Measurements from ENCODE around the gene PTGR3.
A peak's percentile ranks its signal among the peaks of the same experiment; 100 is the strongest.

Gene PTGR3

GRCh38 chr18:75169411-75169810, 39.5 kb downstream of the PTGR3 start:
- DNase-seq (ENCODE audit: low spot score) = no peak

DNA sequence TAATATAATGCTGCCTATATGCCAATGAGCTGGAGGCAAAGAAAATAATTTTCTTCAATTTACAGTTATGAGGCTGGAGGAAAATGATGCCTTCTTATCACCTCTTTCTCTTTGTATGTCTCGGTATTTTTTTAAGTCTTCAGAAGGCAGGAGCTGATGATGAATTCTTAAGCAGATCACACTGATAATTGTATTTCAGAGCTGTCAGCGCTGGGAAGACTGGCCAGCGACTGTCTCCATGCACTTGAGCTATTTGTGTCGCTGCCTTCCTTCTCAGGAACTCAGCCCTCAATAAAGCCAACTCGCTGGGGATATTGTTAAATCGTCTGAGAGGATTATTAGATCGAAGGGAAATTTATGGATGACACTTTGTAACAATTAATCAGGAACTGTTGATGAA, 40.3 kb downstream of the PTGR3 start:
- DNase-seq (ENCODE audit: low spot score) = no peak

DNA sequence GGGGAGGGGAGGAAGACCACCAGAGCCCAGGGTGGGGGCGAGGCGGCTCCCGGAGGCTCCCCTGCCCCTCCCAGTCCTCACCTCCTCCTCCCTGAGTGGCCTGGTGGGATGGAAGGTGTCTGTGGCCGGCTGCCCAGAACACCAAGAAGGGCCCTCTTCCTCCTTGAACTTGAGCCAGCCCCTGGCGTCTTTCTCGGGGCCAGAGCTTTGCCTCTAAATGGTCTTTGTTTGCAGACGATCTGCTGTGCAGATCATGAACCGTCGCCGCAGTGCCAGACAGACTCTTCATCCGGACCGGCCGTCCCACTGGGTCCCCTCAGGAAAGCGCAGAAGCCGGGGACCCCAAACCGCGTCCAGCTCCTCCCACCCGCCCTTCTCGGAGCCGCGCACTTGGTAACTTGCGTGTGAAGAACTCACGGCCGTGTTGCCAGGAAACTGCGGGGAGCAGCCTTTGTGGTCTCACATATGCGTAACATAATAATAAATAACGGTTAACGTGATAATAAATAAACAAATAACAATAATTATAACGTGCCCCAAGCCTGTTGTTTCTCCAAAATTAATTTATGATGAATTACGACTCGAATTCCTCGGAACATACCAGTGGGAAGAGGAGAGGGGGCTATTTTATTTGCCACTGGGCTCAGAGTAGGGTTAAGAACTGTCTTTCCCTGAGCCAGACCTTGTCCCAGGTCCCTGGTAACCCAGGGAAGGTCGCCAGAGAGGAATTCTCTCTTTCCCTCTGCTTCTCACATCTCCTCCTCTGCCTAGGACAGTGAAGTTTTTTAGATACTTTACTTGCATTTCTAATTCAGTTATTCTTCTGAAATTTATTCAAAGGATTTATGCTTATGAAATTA, 41.0 kb downstream of the PTGR3 start:
- DNase-seq (ENCODE audit: low spot score) = no peak

DNA sequence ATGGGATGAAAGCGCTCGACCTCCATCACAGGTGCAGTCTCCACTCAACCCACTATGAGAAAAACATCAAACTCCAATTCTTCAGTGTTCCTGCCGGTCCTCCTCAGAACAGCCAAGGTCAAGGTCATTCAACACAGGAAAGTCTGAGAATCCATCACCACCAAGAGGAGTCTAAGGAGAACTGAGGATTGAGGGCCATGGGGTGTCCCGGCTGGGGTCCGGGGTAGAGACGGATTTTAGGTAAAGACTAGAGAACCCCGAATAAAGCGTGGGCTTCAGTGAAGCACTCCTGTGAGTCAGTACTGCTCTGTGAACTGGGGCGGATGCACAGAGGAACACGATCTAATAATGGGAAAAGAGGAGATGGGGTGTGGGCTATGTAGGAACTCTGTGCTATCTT, 41.8 kb downstream of the PTGR3 start:
- no peak for DNase-seq (ENCODE audit: low spot score)

- DNase-seq (ENCODE audit: low spot score) = no peak
These were observed 43.0 kb downstream of the PTGR3 start for GRCh38 chr18:75165926-75166325.

DNA sequence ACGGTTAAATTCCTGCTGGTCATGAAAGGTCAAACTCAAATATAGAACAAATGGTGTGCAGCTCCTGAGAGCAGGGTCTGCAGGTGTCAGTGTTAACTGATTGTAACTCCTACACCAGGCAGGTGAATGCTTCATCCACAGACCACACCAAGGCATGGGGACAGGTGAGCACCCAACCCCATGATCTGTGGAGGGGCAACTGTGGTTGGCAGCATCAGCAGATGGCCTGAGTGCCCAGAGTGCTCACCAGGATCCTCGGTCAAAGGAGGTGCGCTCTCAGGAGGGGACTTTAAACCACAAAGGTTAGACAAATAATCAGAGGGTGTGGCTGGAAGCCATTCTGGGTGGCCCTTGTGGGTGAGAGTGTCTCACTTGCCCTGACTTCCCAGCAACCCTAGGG, 44.5 kb downstream of the PTGR3 start:
- DNase-seq (ENCODE audit: low spot score) = no peak

GRCh38 chr18:75163736-75164135, 45.2 kb downstream of the PTGR3 start:
- DNase-seq (ENCODE audit: low spot score) = no peak

DNA sequence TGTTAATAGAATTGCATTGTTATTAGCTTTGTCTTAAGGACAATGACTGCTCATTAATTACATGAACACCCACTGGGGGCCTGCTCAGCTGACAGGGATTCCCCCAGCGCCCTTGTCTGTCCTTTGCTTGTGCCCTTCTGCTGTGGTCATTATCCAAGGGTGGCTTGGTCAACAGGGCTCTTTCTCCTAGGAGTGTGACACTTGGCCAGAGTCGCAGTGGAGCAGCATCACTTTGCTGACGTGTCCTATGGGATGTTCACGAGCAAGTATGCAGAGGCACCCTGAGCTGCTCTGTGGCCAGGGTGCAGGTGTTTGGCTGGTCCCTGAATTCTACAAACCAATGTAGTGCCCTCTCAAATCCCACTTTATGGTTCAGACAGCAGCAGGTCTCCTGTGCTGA, 46.0 kb downstream of the PTGR3 start:
- DNase-seq (ENCODE audit: low spot score) = no peak

- DNase-seq (ENCODE audit: low spot score) = no peak
These were observed 46.5 kb downstream of the PTGR3 start for GRCh38 chr18:75162467-75162866.

GRCh38 chr18:75161256-75162028, 47.5 kb downstream of the PTGR3 start:
- DNase-seq (ENCODE audit: low spot score) = peak; percentile 80

DNA sequence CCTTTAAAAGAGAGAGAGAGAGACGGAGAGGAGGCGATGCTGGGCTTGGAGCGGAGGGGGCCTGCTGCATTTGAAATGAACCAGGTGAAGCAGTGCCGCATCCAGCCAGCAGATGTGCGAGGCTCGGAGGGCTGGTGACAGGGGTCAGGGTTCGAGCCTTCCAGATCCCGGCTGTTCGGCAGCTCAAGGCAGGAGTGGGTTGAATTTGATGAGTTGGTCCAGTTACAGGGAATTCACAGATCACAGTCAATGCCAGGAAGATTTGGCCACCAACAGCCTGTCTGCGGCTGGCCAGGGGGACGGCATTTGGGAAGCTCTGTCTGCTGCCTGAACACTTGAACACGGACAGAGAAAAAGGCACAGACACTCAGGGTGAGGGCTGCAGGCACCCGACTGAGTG, 48.6 kb downstream of the PTGR3 start:
- DNase-seq (ENCODE audit: low spot score) = no peak

- DNase-seq (ENCODE audit: low spot score) = no peak
These were observed 49.1 kb downstream of the PTGR3 start for GRCh38 chr18:75159646-75160356.

GRCh38 chr18:75159238-75159518, 49.8 kb downstream of the PTGR3 start:
- DNase-seq (ENCODE audit: low spot score) = no peak
